Right lobe of liver (tissue), 6 donors: ENCODE data around the gene FUT7. TPM values are rescaled to one million over a fixed set of nuclear protein-coding genes. Genes with fewer than 3 reads are reported as not detected.

ENCODE experiments used
- ATAC-seq, 4 donors: fragments of 200-7000 bp; cut with Tn5 transposase; one replicate each; pipeline ENCODE4 v1.9.1; 2020; ENCODE audit warnings: mild to moderate bottlenecking in 4 of 4, moderate library complexity in 4 of 4
- DNase-seq, 3 donors: peaks; one replicate each; pipeline ENCODE4 v3.0.0-alpha.2; 2020
- H3K27ac ChIP-seq, 3 donors: fragments of 200-600 bp; one replicate each; pipeline ENCODE4 v1.8.0; 2022
- H3K27me3 ChIP-seq, 2 donors: fragments of 200-600 bp; one replicate each; pipeline ENCODE4 v1.8.0; 2022
- H3K36me3 ChIP-seq, 4 donors: fragments of 200-600 bp; sonication (generic) in 1 of 4; one replicate each; pipeline versions ENCODE4 v1.5.1 to v1.8.0; 2017 to 2022; ENCODE audit warnings: control low read depth in 1 of 4
- H3K4me1 ChIP-seq, 4 donors: fragments of 200-600 bp; sonication (generic) in 1 of 4; one replicate each; pipeline versions ENCODE4 v1.5.1 to v1.8.0; 2017 to 2022; ENCODE audit warnings: control low read depth in 1 of 4
- H3K4me3 ChIP-seq, 3 donors: fragments of 200-600 bp; one replicate each; pipeline ENCODE4 v1.8.0; 2022
- H3K9me3 ChIP-seq, 4 donors: fragments of 200-600 bp; sonication (generic) in 1 of 4; one replicate each; pipeline versions ENCODE4 v1.5.1 to v1.8.0; 2017 to 2022; ENCODE audit warnings: control low read depth in 1 of 4
- POLR2A ChIP-seq: fragments of 450-650 bp; IDR thresholded peaks from one replicate; pipeline ENCODE4 v1.6.1; 2017; ENCODE audit warnings: antibody characterized with exemption, mild to moderate bottlenecking
- WGBS: methylation state at CpG from one replicate; pipeline ENCODE4 v1.1.6; 2018; ENCODE audit warnings: low coverage, low lambda C conversion rate; ENCODE audit not compliant: insufficient coverage; ENCODE audit errors: missing lambda C conversion rate; 5-methylcytosine and 5-hydroxymethylcytosine counted together
- intact Hi-C, 2 donors: fragments of 100-400 bp; cut with DNase I; formaldehyde crosslinking; loops; one replicate each; pipeline versions ENCODE4 v1.11.2 to v1.14.1; 2022
- total RNA-seq, 6 experiments: library from RNA; depleted of rRNA in 2 of 6; stranded (reverse); fragments of >200 nt in 2 of 6; fragmentation: NEBNext Ultra II Directional in 3 of 6; extraction: Animal tissue kit (Norgen Biotek cat#: 25700) in 3 of 6; gene quantifications; one replicate each; pipeline versions ENCODE4 v1.1.0 to v1.2.4, GENCODE V29; 2016 to 2023
- TF ChIP-seq, protein P1 (sequence below), 4 donors: fragments of 200-600 bp in 3 of 4; fragments of 450-650 bp in 1 of 4; IDR thresholded peaks; one replicate each; pipeline versions ENCODE4 v1.5.1 to v1.8.0; 2016 to 2022; ENCODE audit warnings: antibody characterized with exemption in 4 of 4, mild to moderate bottlenecking in 2 of 4
- donor health status: DM: no; HTN: yes; CAD: no.
- donor health status: DM: no; HTN: no; CAD: no.
- donor health status: DM: no; HTN: no; CAD: no.
- donor health status: DM: no; HTN: yes; CAD: no.
- donor health status: DM: no; HTN: yes; CAD: no.

The FUT7 gene
- total RNA-seq, 6 experiments from 2014 or later, result 0.12 to 0.13 TPM; not detected in 4

DNA sequence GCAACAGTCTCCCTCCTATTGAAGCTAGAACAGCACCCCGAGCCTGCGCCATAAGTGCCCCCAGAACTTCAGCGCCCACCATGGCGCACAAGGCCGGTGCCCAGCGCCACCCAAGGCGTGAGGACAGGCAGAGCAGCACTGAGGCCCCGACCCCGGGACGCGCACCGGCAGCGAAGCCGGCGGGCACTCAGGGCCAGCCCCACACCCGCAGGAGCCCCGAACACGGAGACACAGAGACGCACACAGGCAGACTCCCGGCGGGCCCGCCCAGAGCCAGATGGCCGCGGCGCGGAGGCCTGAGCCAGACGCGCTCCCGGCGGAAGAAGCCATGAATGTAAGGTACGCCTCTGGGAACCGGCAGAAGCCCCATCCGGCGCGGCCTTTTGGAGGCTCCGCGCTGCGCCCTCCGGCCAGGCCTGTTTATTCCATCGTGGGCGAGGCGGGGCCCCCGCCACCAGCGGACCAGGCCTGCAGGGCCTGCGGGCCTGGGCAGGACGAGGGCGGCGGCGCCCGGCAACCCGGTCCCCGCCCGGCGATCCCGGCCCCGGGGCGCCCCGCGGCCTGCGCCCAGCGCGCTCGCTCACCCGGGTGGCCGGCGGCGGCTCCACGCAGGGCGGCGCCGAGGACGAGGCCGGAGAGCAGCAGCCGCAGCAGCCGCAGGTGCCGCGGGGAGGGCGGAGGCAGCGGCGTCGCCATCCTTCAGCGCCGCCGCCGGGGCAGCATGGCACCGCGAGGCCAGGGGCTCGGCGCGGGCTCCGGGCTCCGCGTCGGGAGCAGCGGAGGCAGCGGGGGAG lies 13.6 kb upstream of the FUT7 start:
- no peak for TF ChIP-seq POLR2A
- TF ChIP-seq, protein P1, sequence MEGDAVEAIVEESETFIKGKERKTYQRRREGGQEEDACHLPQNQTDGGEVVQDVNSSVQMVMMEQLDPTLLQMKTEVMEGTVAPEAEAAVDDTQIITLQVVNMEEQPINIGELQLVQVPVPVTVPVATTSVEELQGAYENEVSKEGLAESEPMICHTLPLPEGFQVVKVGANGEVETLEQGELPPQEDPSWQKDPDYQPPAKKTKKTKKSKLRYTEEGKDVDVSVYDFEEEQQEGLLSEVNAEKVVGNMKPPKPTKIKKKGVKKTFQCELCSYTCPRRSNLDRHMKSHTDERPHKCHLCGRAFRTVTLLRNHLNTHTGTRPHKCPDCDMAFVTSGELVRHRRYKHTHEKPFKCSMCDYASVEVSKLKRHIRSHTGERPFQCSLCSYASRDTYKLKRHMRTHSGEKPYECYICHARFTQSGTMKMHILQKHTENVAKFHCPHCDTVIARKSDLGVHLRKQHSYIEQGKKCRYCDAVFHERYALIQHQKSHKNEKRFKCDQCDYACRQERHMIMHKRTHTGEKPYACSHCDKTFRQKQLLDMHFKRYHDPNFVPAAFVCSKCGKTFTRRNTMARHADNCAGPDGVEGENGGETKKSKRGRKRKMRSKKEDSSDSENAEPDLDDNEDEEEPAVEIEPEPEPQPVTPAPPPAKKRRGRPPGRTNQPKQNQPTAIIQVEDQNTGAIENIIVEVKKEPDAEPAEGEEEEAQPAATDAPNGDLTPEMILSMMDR (IDR thresholded peaks at IDR 0.05), result no peak
- peaks cover 0 to 9% (median 0%) of the 10 kb centered on the region in 4 donors for H3K4me1 ChIP-seq
- H3K9me3 ChIP-seq, result no peaks in the 10 kb centered on the region
- peaks cover 3 to 23% of the 10 kb centered on the region in 2 donors for H3K27me3 ChIP-seq
- no peak for DNase-seq
- 0% methylated on average over 11 of the region's 96 CpGs for WGBS
- intact Hi-C loops, result no loop called here
- no peak for ATAC-seq
- H3K27ac ChIP-seq, result peak overlapping the region in 2 of 3 donors; percentile 13 to 51
- H3K4me3 ChIP-seq, result peak overlapping the region; percentile 31 to 48 (median 35)
- H3K36me3 ChIP-seq, result no peaks in the 10 kb centered on the region

DNA sequence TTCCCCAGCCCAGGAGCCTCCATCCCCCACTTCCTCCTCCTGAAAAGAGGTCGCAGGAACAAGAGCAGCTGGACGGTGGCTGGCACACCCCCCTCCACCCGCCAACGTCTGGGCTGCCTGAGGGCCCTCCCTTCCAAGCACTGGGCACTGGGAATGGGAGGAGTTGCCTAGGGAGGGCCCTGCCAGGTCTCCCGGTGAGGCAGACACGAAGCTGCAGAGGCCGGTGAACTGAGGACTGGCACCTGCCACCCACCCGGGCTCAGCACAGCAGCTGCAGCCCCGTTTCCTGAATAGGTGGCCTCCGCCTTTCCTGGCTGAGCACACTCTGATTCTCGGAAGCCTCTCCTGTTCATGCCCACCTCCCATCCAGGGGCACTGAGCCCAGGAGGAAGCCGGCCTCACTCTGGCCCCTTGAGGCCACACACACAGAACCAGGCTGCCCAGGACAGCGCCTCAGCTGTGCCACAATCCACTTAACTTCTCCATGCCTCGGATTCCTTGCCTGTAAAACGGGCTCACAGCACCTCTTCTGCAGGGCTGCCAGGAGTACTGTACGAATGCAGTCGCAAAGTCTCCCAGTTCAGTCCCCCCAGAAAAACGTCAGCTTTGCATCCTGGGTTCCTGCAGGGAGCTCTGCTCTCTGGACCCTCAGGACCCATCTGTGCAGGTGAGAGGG lies 12.8 kb upstream of the FUT7 start:
- Histone ChIP-seq H3K4me3 (peak overlapping the region; percentile 28 to 48 (median 29)), H3K9me3 (no peaks in the 10 kb centered on the region), H3K27ac (no peak overlapping the region), H3K4me1 (peaks cover 0 to 9% (median 0%) of the 10 kb centered on the region in 4 donors), H3K27me3 (peaks cover 3 to 23% of the 10 kb centered on the region in 2 donors), H3K36me3 (no peaks in the 10 kb centered on the region)
- intact Hi-C loops, result no loop called here
- no peak for DNase-seq
- TF ChIP-seq POLR2A, result no peak
- TF ChIP-seq, protein P1 (IDR thresholded peaks at IDR 0.05), result no peak
- 23% methylated on average over 10 of the region's 18 CpGs for WGBS
- ATAC-seq, result no peak

DNA sequence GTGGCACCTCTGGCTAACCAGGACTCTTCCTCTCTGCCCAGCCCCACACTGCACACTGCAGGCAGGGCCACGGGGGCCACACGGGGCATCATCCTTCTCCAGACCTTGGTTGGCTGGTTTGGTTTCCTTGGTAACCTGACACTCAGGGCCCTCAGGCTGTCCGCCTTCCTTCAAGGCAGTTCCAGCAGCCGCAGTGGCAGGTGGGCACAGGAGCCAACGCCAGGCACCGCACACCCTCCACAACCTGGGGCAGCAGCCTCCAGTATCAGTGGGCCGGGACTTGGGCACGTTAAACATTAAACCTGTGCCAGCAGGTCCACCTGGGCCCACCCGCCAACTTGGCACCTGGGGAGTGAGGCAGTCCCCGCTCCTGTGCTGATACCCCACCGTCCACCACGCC lies 12.1 kb upstream of the FUT7 start:
- Histone ChIP-seq H3K4me3 (peak overlapping the region in 1 of 3 donors; percentile 29), H3K9me3 (no peaks in the 10 kb centered on the region), H3K36me3 (no peaks in the 10 kb centered on the region), H3K27me3 (peaks cover 3 to 23% of the 10 kb centered on the region in 2 donors), H3K4me1 (peaks cover 0 to 9% (median 0%) of the 10 kb centered on the region in 4 donors), H3K27ac (no peak overlapping the region)
- intact Hi-C loops, result no loop called here
- DNase-seq (no peak), ATAC-seq (no peak)
- WGBS, result 8% methylated on average over 6 of the region's 12 CpGs
- TF ChIP-seq, protein P1 (IDR thresholded peaks at IDR 0.05), result no peak
- TF ChIP-seq POLR2A, result no peak

DNA sequence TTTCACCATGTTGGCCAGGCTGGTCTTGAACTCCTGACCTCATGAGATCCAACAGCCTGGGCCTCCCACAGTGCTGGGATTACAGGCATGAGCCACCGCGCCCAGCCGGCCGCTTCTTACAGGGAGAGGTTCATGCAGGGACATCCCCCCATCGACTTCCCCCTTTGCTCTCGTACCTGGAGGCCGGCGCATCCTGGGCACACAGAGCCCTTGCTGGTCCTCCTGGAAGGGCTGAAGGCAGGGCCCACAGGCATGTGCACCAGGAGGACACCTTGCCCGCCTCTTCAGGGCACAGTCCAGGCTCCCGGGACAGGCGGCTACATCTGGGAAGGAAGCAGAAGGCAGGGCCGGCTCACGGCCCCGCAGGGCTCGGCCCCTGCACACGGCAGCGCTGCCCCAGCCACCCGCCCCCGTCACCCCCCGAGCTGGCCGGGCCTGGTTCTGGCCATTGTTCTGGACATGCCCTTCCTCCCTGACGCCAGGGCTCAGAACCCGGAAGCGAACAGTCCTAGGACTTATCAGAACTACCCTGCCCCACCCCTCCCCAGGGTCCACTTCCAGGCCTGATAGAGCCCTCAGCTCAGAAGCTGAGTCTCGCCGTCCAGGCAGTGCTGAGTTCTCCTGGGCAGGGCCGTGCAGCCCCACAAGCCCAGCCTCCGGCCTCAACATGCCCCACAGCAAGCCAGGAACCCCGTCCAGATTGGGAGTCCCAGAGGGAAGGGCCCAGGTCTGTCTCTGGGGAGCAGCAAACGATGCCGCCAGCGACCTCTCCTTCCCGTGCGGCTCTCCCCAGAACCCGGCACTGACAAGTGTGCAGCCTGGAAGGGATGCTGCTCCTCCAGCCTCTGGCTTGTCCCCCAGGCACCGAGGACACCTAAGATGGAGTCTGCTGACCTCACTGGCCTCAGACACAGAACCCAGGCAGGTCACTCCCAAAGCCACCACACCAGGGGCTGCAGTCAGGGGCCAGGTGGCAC lies 11.2 kb upstream of the FUT7 start:
- H3K36me3 ChIP-seq, result no peaks in the 10 kb centered on the region
- no peaks in the 10 kb centered on the region for H3K9me3 ChIP-seq
- ATAC-seq (peak; percentile 27 to 41 (median 28)), DNase-seq (peak in 1 of 3 donors; percentile 47)
- TF ChIP-seq, protein P1 (IDR thresholded peaks at IDR 0.05), result no peak
- no peak for TF ChIP-seq POLR2A
- H3K27ac ChIP-seq, result no peak overlapping the region
- 70% methylated on average over 2 of the region's 36 CpGs for WGBS
- H3K27me3 ChIP-seq, result peaks cover 3 to 21% of the 10 kb centered on the region in 2 donors
- peaks cover 0 to 9% (median 0%) of the 10 kb centered on the region in 4 donors for H3K4me1 ChIP-seq
- intact Hi-C loops, result no loop called here
- no peak overlapping the region for H3K4me3 ChIP-seq
